Measurements from ENCODE around the gene B4GALT5. TPM values are rescaled to one million over a fixed set of nuclear protein-coding genes. Genes with fewer than 3 reads are reported as not detected.
"Not testable (repeated sequence)": the region's sequence is repeated elsewhere in the genome, so short reads cannot be mapped to it uniquely, and the experiment has no call there.

Gene B4GALT5
- total RNA-seq, 1 experiment from 2014 or later: 92.5 TPM

GRCh38 chr20:49628280-49628679, 85.4 kb downstream of the B4GALT5 start:
- H4K20me1 ChIP-seq (ENCODE audit: insufficient read depth); H3K4me1 ChIP-seq (ENCODE audit: control insufficient read depth in 1 of 2, insufficient read depth in 2 of 2, low read length in 2 of 2); H3K9ac ChIP-seq (ENCODE audit: low read length); CTCF ChIA-PET; H3K27me3 ChIP-seq (ENCODE audit: insufficient read depth, low read length); BruUV-seq (replicated peaks); H3K9me2 ChIP-seq (ENCODE audit: insufficient read depth); POLR2A ChIA-PET; H3K79me2 ChIP-seq (ENCODE audit: insufficient read depth, low read length); ATAC-seq; H3K27ac ChIP-seq (ENCODE audit: low read depth, low read length); H3K36me3 ChIP-seq (ENCODE audit: control insufficient read depth in 1 of 2, insufficient read depth in 2 of 2, low read length in 2 of 2); H3K9me3 ChIP-seq (ENCODE audit: control insufficient read depth in 1 of 2, insufficient read depth in 1 of 2, low read depth in 1 of 2, low read length in 2 of 2); H3K4me2 ChIP-seq (ENCODE audit: low read length); DNase-seq (ENCODE audit: low read depth, low spot score); H3K4me3 ChIP-seq (replicated peaks in 1 of 2; ENCODE audit: low read depth in 1 of 2, low read length in 2 of 2); H2AFZ ChIP-seq (ENCODE audit: low read depth, low read length, poor library complexity, severe bottlenecking); intact Hi-C loops (cut with micrococcal nuclease): not testable (repeated sequence)
- RAD21 ChIA-PET (ENCODE audit: low non-redundant PET in 1 of 2, low total read pairs in 2 of 2, uncharacterized antibody in 2 of 2, unreplicated experiment in 2 of 2): interaction anchor here in 1 of 2 experiments (0.7 kb wide), 1 partner anchor 51 kb away, joined by 4 read pairs; no protein-coding TSS in a partner anchor

- Histone ChIP-seq H3K27ac (ENCODE audit: low read depth, low read length) (no peak overlapping the region), H3K9me3 (ENCODE audit: control insufficient read depth in 1 of 2, insufficient read depth in 1 of 2, low read depth in 1 of 2, low read length in 2 of 2) (no peaks in the 10 kb centered on the region; a peak in 1 of 4 replicates), H3K36me3 (ENCODE audit: control insufficient read depth in 1 of 2, insufficient read depth in 2 of 2, low read length in 2 of 2) (no peaks in the 10 kb centered on the region), H3K9me2 (ENCODE audit: insufficient read depth) (no peaks in the 10 kb centered on the region), H3K9ac (ENCODE audit: low read length) (no peak overlapping the region), H3K4me3 (replicated peaks in 1 of 2; ENCODE audit: low read depth in 1 of 2, low read length in 2 of 2) (no peak overlapping the region), H3K27me3 (ENCODE audit: insufficient read depth, low read length) (no peaks in the 10 kb centered on the region), H4K20me1 (ENCODE audit: insufficient read depth) (no peaks in the 10 kb centered on the region), H2AFZ (ENCODE audit: low read depth, low read length, poor library complexity, severe bottlenecking) (no peak overlapping the region), H3K4me1 (ENCODE audit: control insufficient read depth in 1 of 2, insufficient read depth in 2 of 2, low read length in 2 of 2) (peaks cover 0 to 4% of the 10 kb centered on the region in 2 experiments; a peak in 1 of 4 replicates), H3K79me2 (ENCODE audit: insufficient read depth, low read length) (no peaks in the 10 kb centered on the region), H3K4me2 (ENCODE audit: low read length) (no peak overlapping the region)
- RAD21 ChIA-PET (ENCODE audit: low non-redundant PET in 1 of 2, low total read pairs in 2 of 2, uncharacterized antibody in 2 of 2, unreplicated experiment in 2 of 2): interaction anchor here in 1 of 2 experiments (0.7 kb wide), 1 partner anchor 52 kb away, joined by 4 read pairs; no protein-coding TSS in a partner anchor
- POLR2A ChIA-PET: no interaction called here
- intact Hi-C loops (cut with micrococcal nuclease): no loop called here
- CTCF ChIA-PET: interaction anchor here (0.7 to 1.6 kb wide), 2 partner anchors 24 to 219 kb away, joined by 3 to 4 read pairs; no protein-coding TSS in a partner anchor
- DNase-seq (ENCODE audit: low read depth, low spot score): no peak
- ATAC-seq: peak; percentile 30
- BruUV-seq (replicated peaks): no TSS peak
- no peak for TF ChIP-seq ATF3 (IDR thresholded peaks at IDR 0.05)
- no peak for TF ChIP-seq YY1 (IDR thresholded peaks at IDR 0.05; ENCODE audit: extremely low read depth, insufficient replicate concordance, low read depth, low read length)
- no peak for TF ChIP-seq EZH2phosphoT487 (IDR thresholded peaks at IDR 0.05; ENCODE audit: borderline replicate concordance)
- no peak for TF ChIP-seq TCF7L2 (IDR thresholded peaks at IDR 0.05; ENCODE audit: borderline replicate concordance, extremely low read depth, insufficient read depth, insufficient read length)
- no peak for TF ChIP-seq ZBTB33 (IDR thresholded peaks at IDR 0.05; ENCODE audit: extremely low read depth, insufficient replicate concordance, low read length)
- no peak for TF ChIP-seq MAX (IDR thresholded peaks at IDR 0.05)
- TF ChIP-seq ZNF274 (IDR thresholded peaks at IDR 0.05; ENCODE audit: low read depth, low read length): no peak
- no peak for TF ChIP-seq ZFX (IDR thresholded peaks at IDR 0.05)
- no peak for TF ChIP-seq SIN3A (IDR thresholded peaks at IDR 0.05; ENCODE audit: low read depth)
- no peak for TF ChIP-seq POLR2A (IDR thresholded peaks at IDR 0.05; ENCODE audit: borderline replicate concordance, extremely low read depth, insufficient read depth, insufficient read length)
- no peak for TF ChIP-seq SRF (IDR thresholded peaks at IDR 0.05; ENCODE audit: low read depth)
- TF ChIP-seq ELF1 (IDR thresholded peaks at IDR 0.05; ENCODE audit: borderline replicate concordance, low read depth): no peak
- TF ChIP-seq CBX3 (IDR thresholded peaks at IDR 0.05; ENCODE audit: low read depth): no peak
- no peak for TF ChIP-seq FOSL1 (IDR thresholded peaks at IDR 0.05; ENCODE audit: low read depth)
- no peak for TF ChIP-seq CTCF (IDR thresholded peaks at IDR 0.05 in 2 of 3, conservative IDR thresholded peaks at IDR 0.05 in 1 of 3; ENCODE audit: borderline replicate concordance in 1 of 3, insufficient read depth in 1 of 3, low read depth in 2 of 3, low read length in 2 of 3)
- TF ChIP-seq CEBPB (IDR thresholded peaks at IDR 0.05; ENCODE audit: low read depth): no peak
- no peak for TF ChIP-seq EZH2 (IDR thresholded peaks at IDR 0.05)
Observed at GRCh38 chr20:49627329-49627761, 86.3 kb downstream of the B4GALT5 start.
